HepG2 (cell line): ENCODE measurements around the gene MPG. TPM values are rescaled to one million over a fixed set of nuclear protein-coding genes. Genes with fewer than 3 reads are reported as not detected.

Source experiments
- ATAC-seq: fragments of 200-7000 bp; cut with Tn5 transposase; 3 replicates; pipeline ENCODE4 v1.9.1; 2020; ENCODE audit warnings: mild to moderate bottlenecking, moderate library complexity
- BruUV-seq: library from RNA; stranded (reverse); fragments of 400-500 nt; replicated peaks from 2 replicates; lab custom pipeline; 2021; lab: Mats Ljungman, UMichigan
- CTCF ChIA-PET: fragments of 300-600 bp; formaldehyde crosslinking; extraction: SDS; loops from one replicate; lab custom pipeline; 2021; ENCODE audit warnings: low total read pairs, inconsistent platforms, low intra/inter-chr PET ratio; lab: Yijun Ruan, JAX
- POLR2A ChIA-PET: fragments of 350-600 bp; sonication (Branson Sonifier 250); formaldehyde crosslinking; loops from one replicate; lab custom pipeline; 2020; ENCODE audit warnings: antibody characterized with exemption, inconsistent platforms; lab: Yijun Ruan, JAX
- DNase-seq: peaks from one replicate; pipeline ENCODE4 v3.0.0-alpha.2; 2015; ENCODE audit warnings: low spot score
- FAIRE-seq: peaks from 3 replicates; lab custom pipeline; 2011; peaks lifted over from hg19 to GRCh38; lab: Jason Lieb, UNC
- H2AFZ ChIP-seq: one replicate; pipeline ENCODE4 v1.6.1; 2011; ENCODE audit warnings: low read length, inconsistent platforms
- H3K27ac ChIP-seq: fragments of 300-600 bp; 3 replicates; pipeline ENCODE4 v1.8.0; 2011; ENCODE audit warnings: mixed run types, mild to moderate bottlenecking, mixed read lengths, low read length, inconsistent platforms; ENCODE audit not compliant: insufficient read depth; ENCODE audit errors: extremely low read length
- H3K27me3 ChIP-seq, 2 experiments: fragments of 200-600 bp in 1 of 2; 2 replicates in 1 of 2; 3 replicates in 1 of 2; pipeline versions ENCODE4 v1.6.0 to v1.8.0; 2011; ENCODE audit warnings: low read length in 2 of 2, mild to moderate bottlenecking in 2 of 2, moderate library complexity in 2 of 2, inconsistent platforms in 1 of 2; ENCODE audit not compliant: insufficient read depth in 2 of 2, control insufficient read depth in 1 of 2
- H3K36me3 ChIP-seq, 2 experiments: fragments of 200-600 bp in 1 of 2; replicated peaks in 1 of 2; 2 replicates in 1 of 2; 3 replicates in 1 of 2; pipeline versions ENCODE4 v1.5.1 to v1.8.0; 2011; ENCODE audit warnings: low read length in 2 of 2, inconsistent platforms in 1 of 2; ENCODE audit not compliant: insufficient read depth in 2 of 2, control insufficient read depth in 1 of 2
- H3K4me1 ChIP-seq: 2 replicates; pipeline ENCODE4 v1.5.1; 2012; ENCODE audit warnings: low read length, inconsistent platforms; ENCODE audit not compliant: insufficient read depth
- H3K4me2 ChIP-seq: 2 replicates; pipeline ENCODE4 v1.6.0; 2011; ENCODE audit warnings: low read depth, low read length, inconsistent platforms
- H3K4me3 ChIP-seq, 3 experiments: fragments of 200-600 bp in 1 of 3; sonication (generic), shearing (Covaris generic) in 1 of 3; replicated peaks in 1 of 3; 2 replicates each; pipeline ENCODE4 v1.5.1; 2011 to 2016; ENCODE audit warnings: low read length in 3 of 3, inconsistent platforms in 2 of 3, low read depth in 2 of 3, mild to moderate bottlenecking in 2 of 3, control low read depth in 1 of 3, mixed read lengths in 1 of 3; ENCODE audit not compliant: insufficient read depth in 1 of 3
- H3K79me2 ChIP-seq: one replicate; pipeline ENCODE4 v1.6.1; 2011; ENCODE audit warnings: low read length, inconsistent platforms; ENCODE audit not compliant: insufficient read depth
- H3K9ac ChIP-seq: 2 replicates; pipeline ENCODE4 v1.6.0; 2011; ENCODE audit warnings: mild to moderate bottlenecking, low read depth, low read length, inconsistent platforms; ENCODE audit not compliant: insufficient read depth
- H3K9me3 ChIP-seq: 2 replicates; pipeline ENCODE4 v1.5.1; 2012; ENCODE audit warnings: mild to moderate bottlenecking, low read length
- H4K20me1 ChIP-seq: 2 replicates; pipeline ENCODE4 v1.6.0; 2011; ENCODE audit warnings: inconsistent platforms, mild to moderate bottlenecking, low read length, moderate library complexity; ENCODE audit not compliant: insufficient read depth
- CTCF ChIP-seq: sonication (generic); formaldehyde crosslinking; IDR thresholded peaks from 2 replicates; pipeline ENCODE4 v1.5.0; 2020; ENCODE audit warnings: mild to moderate bottlenecking, missing genetic modification reagents, moderate library complexity
- JUN ChIP-seq: sonication (generic); formaldehyde crosslinking; IDR thresholded peaks from 2 replicates; pipeline ENCODE4 v1.4.0; 2020; ENCODE audit warnings: mild to moderate bottlenecking, missing genetic modification reagents
- JUND ChIP-seq: sonication (generic); formaldehyde crosslinking; IDR thresholded peaks from 2 replicates; pipeline ENCODE4 v1.8.0; 2022; ENCODE audit warnings: mild to moderate bottlenecking, missing genetic modification reagents
- MAFK ChIP-seq, 2 experiments: IDR thresholded peaks in 1 of 2; conservative IDR thresholded peaks in 1 of 2; 2 replicates each; pipeline ENCODE4 v1.6.1; 2011; ENCODE audit warnings: improper control_type of control experiment in 2 of 2, low read length in 2 of 2
- POLR2AphosphoS2 ChIP-seq: IDR thresholded peaks from 2 replicates; pipeline ENCODE4 v1.6.1; 2011; ENCODE audit warnings: low read depth, low read length, improper control_type of control experiment
- RXRA ChIP-seq: sonication (generic); formaldehyde crosslinking; IDR thresholded peaks from 2 replicates; pipeline ENCODE4 v1.5.1; 2020; ENCODE audit warnings: missing genetic modification reagents
- SP1 ChIP-seq, 2 experiments: fragments of 450-650 bp in 1 of 2; sonication (generic) in 1 of 2; formaldehyde crosslinking in 1 of 2; IDR thresholded peaks; 2 replicates each; pipeline versions ENCODE4 v1.4.0 to v1.6.1; 2016 to 2020; ENCODE audit warnings: missing genetic modification reagents in 1 of 2
- SRSF1 ChIP-seq: fragments of 200-400 bp; formaldehyde crosslinking; optimal IDR thresholded peaks from 2 replicates; pipeline ENCODE3; 2017; ENCODE audit warnings: mild to moderate bottlenecking, low read depth, low read length, moderate library complexity
- TEAD3 ChIP-seq: optimal IDR thresholded peaks from 2 replicates; pipeline ENCODE3; 2016; ENCODE audit warnings: borderline replicate concordance
- ZBTB2 ChIP-seq: sonication (generic); formaldehyde crosslinking; IDR thresholded peaks from 2 replicates; pipeline ENCODE4 v1.8.0; 2022; ENCODE audit warnings: low read depth, missing genetic modification reagents
- ZC3H4 ChIP-seq: sonication (generic); formaldehyde crosslinking; IDR thresholded peaks from 2 replicates; pipeline ENCODE4 v1.4.0; 2020; ENCODE audit warnings: missing genetic modification reagents, borderline replicate concordance
- ZMYM3 ChIP-seq: sonication (generic); formaldehyde crosslinking; IDR thresholded peaks from 2 replicates; pipeline ENCODE4 v1.5.1; 2020; ENCODE audit warnings: mild to moderate bottlenecking, missing genetic modification reagents
- ZNF138 ChIP-seq: sonication (generic); formaldehyde crosslinking; IDR thresholded peaks from 2 replicates; pipeline ENCODE4 v1.5.0; 2020; ENCODE audit warnings: mild to moderate bottlenecking, low read depth, missing genetic modification reagents
- ZNF253 ChIP-seq: sonication (generic); formaldehyde crosslinking; IDR thresholded peaks from 2 replicates; pipeline ENCODE4 v1.8.0; 2022; ENCODE audit warnings: mild to moderate bottlenecking, missing genetic modification reagents, borderline replicate concordance
- ZNF558 ChIP-seq: sonication (generic); formaldehyde crosslinking; IDR thresholded peaks from 2 replicates; pipeline ENCODE4 v1.9.0; 2022; ENCODE audit warnings: mild to moderate bottlenecking, missing genetic modification reagents, borderline replicate concordance
- ZNF563 ChIP-seq: sonication (generic); formaldehyde crosslinking; IDR thresholded peaks from 2 replicates; pipeline ENCODE4 v1.8.0; 2022; ENCODE audit warnings: mild to moderate bottlenecking, moderate library complexity, missing genetic modification reagents
- ZNF670 ChIP-seq: sonication (generic); formaldehyde crosslinking; IDR thresholded peaks from 2 replicates; pipeline ENCODE4 v1.8.0; 2022; ENCODE audit warnings: mild to moderate bottlenecking, missing genetic modification reagents, borderline replicate concordance
- ZNF788 ChIP-seq: sonication (generic); formaldehyde crosslinking; IDR thresholded peaks from 2 replicates; pipeline ENCODE4 v1.5.0; 2020; ENCODE audit warnings: mild to moderate bottlenecking, missing genetic modification reagents, borderline replicate concordance
- ZNF792 ChIP-seq: IDR thresholded peaks from 2 replicates; pipeline ENCODE4 v1.6.1; 2016
- WGBS: methylation state at CpG from one replicate; pipeline ENCODE4 v1.1.6; 2017; ENCODE audit warnings: low lambda C conversion rate; 5-methylcytosine and 5-hydroxymethylcytosine counted together
- in situ Hi-C: cut with HindIII; loops from 2 replicates; pipeline ENCODE4 v1.10.0; 2017; ENCODE audit warnings: low pct_unique_long_range_greater_than_20kb; ENCODE audit not compliant: extremely low pct_ligation_motif_present
- intact Hi-C: fragments of 100-400 bp; cut with micrococcal nuclease; formaldehyde crosslinking; loops from one replicate; pipeline ENCODE4 v1.10.0; 2022; ENCODE audit not compliant: unreplicated experiment
- polyA plus RNA-seq, 8 experiments: library from polyadenylated mRNA; depleted of rRNA in 3 of 8; stranded (reverse) in 7 of 8; unstranded in 1 of 8; fragments of >200 nt; fragmentation: Illumina TruSeq in 4 of 8; extraction: Trizol in 4 of 8; gene quantifications; 2 replicates each; pipeline versions ENCODE4 v1.2.1 to v1.2.3, GENCODE V29; 2011 to 2016; ENCODE audit warnings: low read depth in 4 of 8, missing spikeins in 1 of 8, mixed read lengths in 1 of 8; ENCODE audit not compliant: insufficient read depth in 1 of 8
- total RNA-seq, 5 experiments: library from RNA; depleted of rRNA; stranded (reverse); fragments of >200 nt; fragmentation: Illumina TruSeq; extraction: Trizol; gene quantifications; 2 replicates each; pipeline ENCODE4 v1.2.3, GENCODE V29; 2016; ENCODE audit warnings: low read depth in 1 of 5

Gene MPG
- total and polyA plus RNA-seq, 2 of the 13 experiments (the other 11 are each of a cell fraction or from before 2014, with no cell fraction given), result 59.1 to 62.5 TPM

GRCh38 chr16:72561-73548 is 5.2 kb upstream of the MPG start, which contains the start of gene RHBDF1:
TSS of gene RHBDF1 (minus strand) at chr16:72631. CDS start at chr16:65015, 7,616 bp downstream.
- Histone ChIP-seq H4K20me1 (0 out of 2 replicates have a peak, but pooled peaks cover 6% of the 10 kb centered on the region), H3K36me3 (no peaks in the 10 kb centered on the region), H3K27ac (no peak within 1 kb of the TSS), H2AFZ (no peak within 1 kb of the TSS), H3K9ac (peak within 1 kb of the TSS; percentile 57; the same call in 1 of the 2 replicates), H3K27me3 (peaks cover 2 to 8% of the 10 kb centered on the region in 2 experiments; a peak in 1 of 5 replicates), H3K4me2 (peak within 1 kb of the TSS; percentile 98), H3K4me1 (peaks cover 84% of the 10 kb centered on the region), H3K79me2 (no peaks in the 10 kb centered on the region), H3K4me3 (peak within 1 kb of the TSS; percentile 60 to 81 (median 63)), H3K9me3 (no peaks in the 10 kb centered on the region)
- in situ Hi-C loops, result no loop called here
- CTCF ChIA-PET, result interaction anchor here (1.8 kb wide), 1 partner anchor 24 kb away, joined by 8 read pairs; no protein-coding TSS in a partner anchor
- intact Hi-C loops, result no loop called here
- BruUV-seq, result no TSS peak
- WGBS, result 58% methylated on average over 15 of the region's 62 CpGs
- POLR2A ChIA-PET, result interaction anchor here (1.5 kb wide), 2 partner anchors 20 to 162 kb away, joined by 3 to 5 read pairs; partner anchors contain the start of gene POLR3K
- FAIRE-seq (no peak), ATAC-seq (peak; percentile 40), DNase-seq (no peak)
- TF ChIP-seq RXRA (peak; percentile 50; the same call in 1 of the 2 replicates), CTCF (CRISPR knock-in tag) (no peak), SP1 (IDR thresholded peaks at IDR 0.05) (no peak), SP1 (CRISPR knock-in tag; IDR thresholded peaks at IDR 0.05) (no peak), ZNF792 (CRISPR knock-in tag) (no peak), ZNF253 (no peak), POLR2AphosphoS2 (no peak), ZMYM3 (CRISPR knock-in tag) (peak; percentile 97), ZC3H4 (CRISPR knock-in tag) (no peak), ZNF138 (no peak), ZBTB2 (CRISPR knock-in tag) (0 out of 2 replicates have a peak, but pooled peaks have one; percentile 17), ZNF670 (CRISPR knock-in tag) (no peak), ZNF788 (CRISPR knock-in tag) (no peak), ZNF558 (CRISPR knock-in tag) (no peak), SRSF1 (no peak), TEAD3 (CRISPR knock-in tag) (peak; percentile 94), MAFK (conservative IDR thresholded peaks at IDR 0.05 in 1 of 2, IDR thresholded peaks at IDR 0.05 in 1 of 2; ENCODE audit: low read length in 2 of 2) (no peak), JUND (CRISPR knock-in tag) (peak; percentile 98), JUN (CRISPR knock-in tag) (peak; percentile 92), ZNF563 (CRISPR knock-in tag) (0 out of 2 replicates have a peak, but pooled peaks have one; percentile 50)
